CD4-positive, alpha-beta T cell treated with Interleukin-4 for 4 hours (primary cell): ENCODE measurements around the gene RBP3.
"Not testable (repeated sequence)": the region's sequence is repeated elsewhere in the genome, so short reads cannot be mapped to it uniquely, and the experiment has no call there.

Experiments used
- DNase-seq: peaks from one replicate; pipeline ENCODE4 v3.0.0-alpha.2; 2020

RBP3 gene

DNA sequence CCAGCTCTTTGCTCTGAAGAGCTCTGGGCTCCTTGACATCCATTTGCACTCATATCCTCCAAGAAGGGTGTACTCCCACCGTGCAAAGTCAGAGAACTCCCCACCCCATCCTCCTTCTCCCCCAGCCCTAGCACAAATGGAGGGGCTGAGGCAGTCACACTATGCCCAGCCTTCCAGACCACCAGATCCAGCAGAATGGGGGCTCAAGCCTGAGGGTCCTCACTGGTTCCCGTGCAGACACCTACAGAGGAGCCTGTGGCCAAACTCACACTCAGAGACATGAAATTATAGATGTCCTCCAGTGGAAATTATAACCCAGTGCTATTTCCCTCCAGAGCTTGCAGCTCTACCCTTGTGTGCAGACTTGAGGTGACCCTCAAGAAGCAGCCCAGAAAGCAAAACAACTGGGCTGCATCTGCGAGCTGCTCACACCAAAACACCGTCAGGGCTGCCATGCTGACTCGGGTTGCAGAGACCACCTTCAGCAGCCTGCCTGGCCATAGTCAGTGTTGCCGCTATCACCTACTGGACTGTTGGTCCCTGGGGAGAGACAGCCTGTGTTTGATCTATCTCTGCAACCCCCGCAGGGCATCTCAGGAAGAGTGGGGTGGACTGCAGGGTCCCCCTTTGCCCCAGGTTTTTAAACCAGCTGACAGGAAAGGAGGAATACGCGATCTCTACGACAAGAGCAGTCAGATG is 28.5 kb downstream of the RBP3 start:
- DNase-seq, result no peak

DNA sequence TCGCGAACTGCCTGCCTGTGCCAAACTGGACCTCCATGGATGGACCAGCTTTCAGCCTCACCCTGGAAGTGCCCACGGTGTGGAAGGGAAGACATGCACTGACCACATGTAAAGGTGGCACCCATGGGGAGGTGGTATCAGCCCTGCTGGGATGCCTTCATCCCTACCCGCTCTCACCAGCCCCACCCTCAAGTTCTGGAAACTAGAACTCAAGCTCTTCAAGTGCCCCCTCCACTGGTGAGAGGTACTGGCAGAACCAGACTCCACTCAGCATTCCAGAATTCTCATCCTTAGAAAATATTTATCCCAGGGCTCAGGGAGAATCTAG is 30.0 kb downstream of the RBP3 start:
- no peak for DNase-seq

DNA sequence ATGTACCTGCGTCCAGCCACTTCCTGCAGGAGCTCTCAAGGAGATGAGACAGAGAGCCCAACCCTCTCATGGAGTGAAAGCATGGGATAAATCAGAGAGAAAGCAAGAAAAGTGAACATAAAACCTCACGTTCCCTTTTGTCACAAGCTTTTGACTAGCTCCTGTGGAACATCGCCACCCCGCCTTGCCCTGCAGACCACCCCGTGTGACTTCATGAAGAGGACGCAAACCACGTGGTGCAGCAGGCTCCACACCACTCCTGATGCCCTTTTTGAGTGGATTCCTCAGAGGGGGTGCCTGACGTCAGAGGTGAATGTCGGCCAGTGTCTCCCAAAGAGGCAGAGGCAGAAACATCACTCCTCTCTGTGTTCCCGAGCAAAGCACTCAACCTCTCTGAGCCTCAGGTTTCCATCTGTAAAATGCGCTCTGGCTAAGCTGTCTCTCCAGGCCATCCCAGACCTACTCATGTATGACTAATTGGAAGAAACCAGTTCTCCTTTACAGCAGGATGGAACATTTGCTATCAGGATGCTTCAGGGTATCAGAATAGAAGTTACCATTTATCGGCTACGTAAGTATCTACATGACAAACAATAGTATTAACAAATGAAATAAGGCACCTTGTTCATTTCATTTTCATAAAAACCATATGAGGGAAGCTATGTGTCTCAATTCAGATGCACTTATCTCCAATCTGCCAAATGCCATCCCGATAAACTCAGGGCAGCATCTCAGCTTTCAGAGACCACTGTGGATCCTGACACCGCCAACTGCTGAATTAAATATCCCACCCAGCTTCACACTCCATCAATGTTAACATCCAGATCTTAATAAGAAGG is 30.7 kb downstream of the RBP3 start:
- no peak for DNase-seq

DNA sequence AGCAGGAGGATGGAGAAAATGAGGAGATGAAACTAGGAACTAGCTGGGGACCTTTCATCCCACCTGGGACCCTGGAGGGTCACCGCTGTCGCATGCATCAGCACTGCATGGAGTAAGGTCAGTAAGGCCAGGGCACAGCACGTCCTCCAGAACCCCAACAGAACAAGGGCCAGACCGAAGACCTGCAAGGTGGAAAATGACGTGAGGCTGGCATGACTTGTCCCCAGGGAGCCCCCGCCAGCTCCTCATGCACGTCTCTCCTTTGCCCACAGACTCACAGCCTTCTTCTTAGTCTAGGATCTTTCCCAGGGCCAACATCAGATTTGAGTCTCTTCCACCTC is 31.3 kb downstream of the RBP3 start:
- no peak for DNase-seq

DNA sequence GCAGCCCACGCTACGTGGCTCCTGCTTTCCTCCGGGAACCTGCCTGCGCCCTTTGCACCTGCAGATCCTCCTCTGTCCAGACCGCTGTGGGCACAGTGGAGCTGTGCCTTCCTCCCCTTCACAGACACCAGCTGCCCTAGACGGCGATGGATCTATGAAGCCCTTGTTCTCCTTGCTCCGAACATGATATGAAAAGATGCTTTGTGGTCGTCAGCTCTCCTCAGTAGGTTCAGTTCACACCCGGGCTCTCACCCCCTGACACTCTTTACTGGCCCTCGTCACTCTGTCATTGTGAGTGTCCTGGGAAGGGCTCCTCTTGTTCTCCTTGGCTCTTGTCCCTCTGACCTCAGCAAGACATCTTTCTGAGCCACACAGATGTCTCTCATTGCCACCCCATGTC is 31.7 kb downstream of the RBP3 start:
- no peak for DNase-seq

DNA sequence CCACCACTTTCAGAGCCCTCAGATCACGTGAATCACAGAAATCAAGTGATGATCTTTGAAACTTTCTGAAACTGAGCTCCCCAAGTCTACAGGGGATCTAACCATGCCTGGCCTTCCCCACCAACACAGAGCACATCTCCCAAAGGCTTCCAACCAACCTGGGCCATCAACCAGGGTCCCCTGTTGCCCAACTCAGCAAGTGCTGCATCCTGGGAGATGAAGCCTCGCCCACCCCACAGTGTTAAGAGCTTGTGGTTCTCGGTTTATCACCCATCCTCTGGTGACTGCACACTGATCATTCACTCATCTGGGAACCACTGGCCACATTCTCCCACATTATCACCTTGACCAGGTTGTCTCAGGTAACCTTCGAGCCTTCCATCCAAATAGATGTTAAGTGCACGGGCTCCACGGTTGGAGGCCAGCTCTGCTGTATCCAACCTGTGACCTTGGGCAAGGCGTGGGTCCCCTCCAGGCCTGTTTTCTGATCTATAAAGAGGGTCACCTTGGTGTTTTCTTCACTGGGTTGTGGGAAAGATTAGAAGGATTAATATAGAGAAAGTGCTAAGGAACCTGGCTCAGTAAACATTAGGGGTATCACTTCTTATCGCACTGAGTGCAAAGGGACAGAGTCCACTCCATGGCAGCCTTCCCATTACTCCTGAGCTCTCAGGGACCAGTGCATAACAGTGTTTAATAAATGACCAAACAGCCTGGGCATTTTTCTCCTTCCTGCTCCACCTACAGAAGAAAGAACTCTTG is 32.4 kb downstream of the RBP3 start:
- DNase-seq, result no peak

DNA sequence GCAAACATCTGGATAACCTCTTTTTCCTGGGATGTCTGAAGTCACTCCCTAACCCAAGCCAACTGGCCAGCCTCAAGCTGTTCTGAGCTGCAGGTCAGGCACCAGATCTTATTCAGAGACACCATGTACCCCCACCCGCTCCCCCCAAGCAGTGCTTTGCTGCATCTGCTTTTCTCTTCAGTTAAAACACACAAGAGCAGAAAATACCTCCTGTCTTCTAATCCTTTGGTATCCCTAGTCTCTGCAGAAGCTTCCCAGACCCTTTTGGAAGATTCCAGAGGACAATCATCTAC is 32.9 kb downstream of the RBP3 start:
- DNase-seq, result no peak

DNA sequence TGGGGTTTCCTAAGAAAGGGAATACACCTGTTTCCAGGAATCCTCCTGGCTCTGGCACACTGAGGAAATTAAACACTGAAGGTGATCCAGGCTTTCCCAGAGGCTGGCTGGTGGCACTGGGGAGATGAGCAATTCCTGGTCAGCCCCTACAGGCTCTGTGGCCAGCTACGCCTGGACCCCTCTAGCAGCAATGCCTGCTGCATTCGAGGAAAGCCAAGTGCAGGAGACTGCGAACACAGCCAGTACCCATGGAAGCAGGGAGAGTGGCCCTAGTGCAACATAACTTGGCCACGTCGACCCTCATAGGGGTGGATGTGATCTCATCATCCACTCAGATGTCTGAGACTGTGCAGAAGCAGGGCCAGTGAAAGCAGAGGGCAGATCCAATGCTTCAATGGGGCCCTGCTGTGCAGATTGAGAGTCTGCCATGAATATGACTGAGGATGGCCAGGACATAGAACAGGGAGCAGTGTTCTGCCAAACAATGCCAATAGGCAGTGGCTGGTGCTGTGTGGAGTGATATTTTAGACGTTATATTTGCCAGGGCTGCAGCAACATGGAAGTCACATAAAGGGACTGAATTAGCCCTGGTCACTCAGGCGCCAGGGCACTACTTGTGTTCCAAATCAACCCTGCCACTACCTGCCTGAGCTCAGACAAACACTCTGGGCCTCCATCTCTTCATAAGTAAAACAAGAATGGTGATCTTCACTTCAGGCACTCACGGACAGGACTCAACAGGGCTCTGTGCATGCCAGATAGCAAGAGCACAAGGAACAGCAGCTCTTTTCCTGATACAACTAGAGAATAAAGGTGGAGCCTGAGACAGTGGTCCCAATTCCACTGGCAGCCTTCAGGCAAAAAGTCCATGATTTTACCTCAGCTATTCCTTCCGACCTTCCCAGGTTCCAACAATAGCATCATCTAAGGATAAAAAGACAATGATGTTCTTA is 33.5 kb downstream of the RBP3 start:
- no peak for DNase-seq

DNA sequence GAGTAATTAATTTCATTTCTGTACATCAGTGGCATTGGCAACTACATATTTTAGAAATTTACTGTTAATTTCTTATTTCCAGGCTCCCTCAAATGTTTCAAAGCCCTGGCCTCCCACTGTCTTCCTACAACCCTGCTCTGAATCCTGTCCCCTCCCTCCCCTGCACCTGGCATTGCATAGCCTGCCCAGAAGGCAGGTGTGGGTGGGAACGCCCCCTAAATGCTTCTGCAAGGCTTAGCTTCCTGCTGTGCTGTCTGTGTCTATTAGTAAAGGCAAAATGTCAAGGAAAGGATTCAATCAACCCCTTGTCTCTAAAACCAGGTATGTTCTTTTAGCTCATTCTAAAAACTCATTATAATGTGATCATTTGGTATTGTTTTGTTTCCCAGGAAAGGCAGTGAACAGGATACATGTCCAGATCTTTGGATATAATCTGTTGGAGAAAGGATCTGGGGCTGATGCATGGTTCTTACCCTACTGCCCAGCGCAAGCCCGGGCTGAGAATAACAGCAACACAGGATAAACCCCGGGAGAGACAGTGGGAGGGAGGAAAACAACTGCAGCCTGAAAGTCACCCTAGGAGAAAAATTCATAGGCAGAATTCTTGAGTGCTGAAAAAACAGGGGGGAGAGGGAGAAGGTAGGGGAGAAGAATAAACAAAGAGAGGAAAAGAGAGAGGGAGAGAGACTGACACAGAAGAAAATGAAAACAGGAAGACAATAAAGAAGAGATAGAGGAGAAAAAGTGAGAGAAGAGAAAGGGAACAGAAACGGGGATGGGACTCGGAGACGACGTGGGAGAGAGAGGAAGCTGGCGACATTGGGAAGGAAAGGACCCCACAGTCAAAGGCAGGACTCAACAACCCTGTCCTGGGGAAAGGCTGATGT is 35.3 kb downstream of the RBP3 start:
- no peak for DNase-seq

DNA sequence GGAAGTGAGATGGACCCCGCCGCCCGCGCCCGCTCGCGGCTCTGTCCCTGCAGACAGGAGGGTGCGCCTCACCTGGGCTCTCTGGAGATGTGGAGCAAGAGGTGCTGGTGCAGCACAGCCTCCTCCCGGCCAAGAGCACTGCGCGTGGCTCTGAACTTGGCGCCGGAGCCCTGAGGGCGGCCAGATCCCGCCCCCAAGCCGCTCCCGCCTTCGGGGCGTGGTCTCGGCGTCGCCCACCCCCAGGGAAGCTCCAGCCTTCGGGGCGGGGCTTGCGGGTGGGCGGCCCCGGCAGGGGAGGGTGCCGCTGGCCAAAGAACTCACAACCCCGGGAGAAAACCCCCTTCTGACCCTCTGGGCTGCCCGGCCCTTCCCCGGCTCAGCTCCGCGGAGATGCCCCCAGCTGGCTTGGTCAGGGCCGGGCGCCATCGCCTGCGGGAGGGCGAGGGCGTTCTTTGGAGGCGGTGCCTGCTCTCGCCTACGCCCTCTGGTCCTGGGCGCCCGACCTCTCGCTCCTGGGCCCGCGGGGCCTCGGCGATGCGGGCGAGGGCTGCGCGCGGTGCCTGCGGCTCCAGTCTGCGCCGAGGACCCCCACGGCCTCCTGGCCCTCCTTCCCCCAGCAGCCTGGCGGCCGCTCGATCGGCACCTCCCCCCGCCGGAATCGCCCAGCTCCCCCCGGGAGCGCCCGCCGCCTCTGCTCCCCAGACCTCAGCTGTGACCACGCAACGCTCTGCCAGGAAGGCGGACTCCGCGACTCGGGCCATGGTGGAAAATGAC is 36.2 kb downstream of the RBP3 start, which contains the start of gene ZNF488:
Gene ZNF488 (minus strand): TSS at position 146 of the 774 bp plus-strand sequence. CDS start 15,464 bp downstream, outside the sequence.
- DNase-seq, result peak; percentile 55

DNA sequence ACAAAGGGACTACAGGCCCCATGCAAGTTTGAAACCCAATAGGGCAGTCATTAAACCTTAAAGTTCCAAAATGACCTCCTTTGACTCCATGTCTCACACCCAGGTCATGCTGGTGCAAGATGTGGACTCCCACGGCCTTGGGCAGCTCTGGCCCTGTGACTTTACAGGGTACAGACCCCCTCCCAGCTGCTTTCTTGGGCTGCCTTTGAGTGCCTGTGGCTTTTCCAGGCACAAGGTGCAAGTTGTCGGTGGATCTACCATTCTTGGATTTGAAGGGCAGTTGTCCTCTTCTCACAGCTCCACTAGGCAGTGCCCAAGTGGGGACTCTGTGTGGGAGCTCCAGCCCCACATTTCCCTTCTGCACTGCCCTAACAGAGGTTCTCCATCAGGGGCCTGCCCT is 37.9 kb downstream of the RBP3 start:
- not testable (repeated sequence) for DNase-seq

DNA sequence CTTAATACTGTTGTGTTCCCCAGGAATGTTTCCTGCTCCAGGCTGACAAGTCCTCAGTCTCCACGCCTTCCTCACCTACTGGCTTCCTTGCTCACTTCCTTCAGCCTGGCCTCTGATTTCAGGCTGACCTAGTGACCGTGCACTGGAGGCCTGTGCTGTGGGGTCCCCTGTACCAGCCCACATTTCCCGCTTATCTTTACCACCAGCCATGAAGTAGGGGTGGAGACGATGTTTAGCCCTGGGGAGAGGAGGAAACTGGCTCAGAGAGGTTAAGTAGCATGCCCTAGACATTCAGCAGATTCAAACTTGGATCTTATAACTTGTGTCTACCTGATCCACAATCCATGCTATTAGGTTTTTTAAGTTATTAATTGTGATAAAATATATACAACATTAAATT is 40.7 kb downstream of the RBP3 start:
- DNase-seq, result no peak

DNA sequence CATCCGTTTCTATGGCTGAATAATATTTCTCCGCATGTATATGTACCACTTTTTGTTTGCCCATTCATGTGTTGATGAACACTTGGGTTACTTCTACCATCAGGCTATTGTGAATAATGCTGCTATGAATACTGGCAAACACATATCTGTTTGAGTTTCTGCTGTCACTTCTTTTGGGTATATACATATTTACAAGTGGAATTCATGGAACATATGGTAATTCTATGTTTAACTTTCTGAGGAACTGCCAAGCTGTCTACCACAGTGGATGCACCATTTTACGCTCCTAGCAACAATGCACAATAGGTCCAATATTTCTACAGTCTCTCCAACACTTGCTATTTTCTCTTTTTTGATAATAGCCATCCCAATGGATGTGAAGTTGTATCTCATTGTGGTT is 41.5 kb downstream of the RBP3 start:
- no peak for DNase-seq

DNA sequence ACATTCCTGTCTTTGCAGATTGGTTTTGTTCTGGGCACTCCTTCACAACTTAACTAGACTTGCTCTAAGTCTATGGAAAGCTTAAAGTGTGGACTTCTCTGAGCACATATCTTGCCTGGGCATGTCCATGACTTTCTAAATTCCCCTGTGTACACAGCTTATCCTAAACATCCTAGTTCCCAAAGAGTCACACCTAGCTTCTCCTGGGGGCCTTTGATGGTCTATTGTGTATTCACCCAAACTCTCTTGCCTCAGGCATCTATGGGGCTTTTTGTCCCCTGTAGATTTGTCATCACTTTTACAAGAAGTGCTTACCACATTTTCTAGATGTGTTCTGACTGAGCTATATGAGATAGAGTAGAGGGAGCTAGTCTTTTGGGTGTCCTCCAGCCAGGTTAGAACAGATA is 48.2 kb downstream of the RBP3 start:
- no peak for DNase-seq

DNA sequence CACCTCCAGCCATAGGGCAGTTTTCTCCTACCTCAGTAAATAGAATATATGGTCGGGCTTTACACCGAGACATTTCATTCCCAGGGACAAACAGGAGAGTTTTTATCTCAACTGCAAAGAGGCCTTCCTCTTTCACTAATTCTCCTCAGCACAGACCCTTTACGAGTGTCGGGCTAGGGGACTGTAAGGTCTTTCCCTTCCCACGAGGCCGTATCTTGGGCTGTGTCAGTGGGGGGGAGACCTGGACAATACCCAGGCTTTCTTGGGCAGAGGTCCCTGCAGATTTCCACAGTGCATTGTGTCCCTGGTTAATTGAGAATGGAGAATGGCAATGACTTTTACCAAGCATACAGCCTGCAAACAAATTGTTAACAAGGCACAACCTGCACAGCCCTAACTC is 49.1 kb downstream of the RBP3 start:
- DNase-seq, result no peak

DNA sequence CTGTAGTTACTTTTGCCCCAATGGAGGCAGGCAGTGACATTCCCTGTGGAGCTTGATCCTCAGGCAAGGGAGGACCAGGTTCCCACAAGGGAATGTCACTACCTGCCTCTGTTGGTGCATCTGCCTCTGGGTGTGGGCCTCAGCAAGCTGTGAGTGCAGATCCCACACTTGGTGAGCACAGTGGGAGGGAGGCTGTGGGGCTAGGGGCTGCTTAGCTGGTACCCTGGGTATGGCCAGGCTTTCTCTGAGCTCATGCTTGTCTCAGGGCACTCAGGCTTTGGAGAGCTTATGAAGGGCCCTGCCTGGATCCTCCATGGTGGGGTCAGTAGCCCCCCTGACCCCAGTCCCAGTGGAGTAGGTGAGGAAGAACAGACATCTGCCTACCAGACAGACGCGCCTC is 52.1 kb downstream of the RBP3 start:
- no peak for DNase-seq

DNA sequence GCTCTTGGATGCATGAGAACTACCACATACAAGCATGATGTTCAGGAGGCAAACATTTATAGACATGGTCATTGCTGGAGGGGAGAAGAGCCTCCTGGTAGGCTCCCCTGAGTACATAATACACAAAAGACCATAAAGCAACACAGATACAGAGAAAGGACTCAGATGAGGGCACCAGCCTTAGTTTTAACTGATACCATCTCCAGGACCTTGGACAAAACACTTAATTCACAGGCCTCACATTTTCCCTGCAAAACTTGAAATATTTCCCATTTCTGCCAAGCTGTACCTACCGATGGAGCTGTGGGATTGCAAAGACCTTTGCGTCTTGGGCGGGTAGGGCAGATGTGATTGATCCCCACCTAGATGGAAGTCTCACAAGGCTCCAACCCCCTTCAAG is 52.6 kb downstream of the RBP3 start:
- no peak for DNase-seq

DNA sequence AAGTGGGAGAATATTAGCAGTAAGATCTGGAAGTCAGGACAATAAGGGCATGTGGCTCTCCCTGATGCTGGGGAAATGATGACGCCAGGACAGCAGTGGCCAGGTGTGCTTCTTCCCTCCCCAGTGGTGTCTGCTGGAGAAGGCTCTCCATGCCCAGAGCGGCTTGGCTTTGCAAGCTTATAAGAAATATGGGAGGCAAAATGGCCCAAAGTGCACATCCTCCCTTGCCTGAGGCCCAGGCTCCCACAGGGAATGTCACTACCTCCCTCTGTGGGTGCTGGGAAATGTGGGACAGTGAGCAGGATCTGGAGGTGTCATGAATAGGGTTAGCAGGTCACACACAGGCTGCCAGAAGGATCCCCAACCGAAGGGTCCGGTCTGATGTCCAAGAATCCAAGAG is 53.0 kb downstream of the RBP3 start:
- DNase-seq, result no peak

DNA sequence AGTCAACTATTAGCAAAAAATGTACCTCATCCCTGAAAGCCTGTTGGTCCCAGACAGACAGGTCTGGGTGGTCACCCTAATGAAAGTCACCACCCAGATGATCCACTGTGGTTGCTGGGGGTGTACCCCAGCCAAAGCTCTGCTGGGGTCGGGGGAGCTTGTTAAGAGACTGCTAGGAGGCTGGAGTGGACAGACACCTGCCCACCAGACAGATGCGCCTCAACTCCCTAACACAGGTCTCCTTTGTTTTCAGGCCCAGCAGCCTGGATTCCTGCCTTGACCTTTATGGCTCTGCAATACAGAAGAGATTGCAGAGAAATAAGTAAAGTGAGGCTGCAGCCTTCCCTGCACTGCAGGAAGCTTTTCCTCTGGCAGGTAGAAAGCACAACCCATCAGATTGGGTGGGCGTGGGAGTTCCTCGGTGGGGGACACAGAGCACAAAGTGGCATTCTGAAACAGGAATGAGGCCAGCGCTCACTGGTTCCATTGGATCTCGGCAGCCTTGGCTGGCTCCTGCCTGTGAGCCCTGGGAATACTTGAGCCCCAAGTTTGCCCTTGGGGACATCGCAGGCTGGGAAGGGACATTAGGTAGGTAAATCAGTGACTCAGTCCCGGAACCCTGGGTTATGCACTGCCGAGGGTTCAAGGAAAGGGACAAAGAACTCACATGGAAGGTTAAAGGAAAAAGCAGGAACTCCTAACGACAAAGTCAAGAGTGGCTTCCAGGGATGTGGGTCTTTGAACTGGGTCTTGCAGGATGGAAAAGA is 53.9 kb downstream of the RBP3 start:
- DNase-seq, result no peak

DNA sequence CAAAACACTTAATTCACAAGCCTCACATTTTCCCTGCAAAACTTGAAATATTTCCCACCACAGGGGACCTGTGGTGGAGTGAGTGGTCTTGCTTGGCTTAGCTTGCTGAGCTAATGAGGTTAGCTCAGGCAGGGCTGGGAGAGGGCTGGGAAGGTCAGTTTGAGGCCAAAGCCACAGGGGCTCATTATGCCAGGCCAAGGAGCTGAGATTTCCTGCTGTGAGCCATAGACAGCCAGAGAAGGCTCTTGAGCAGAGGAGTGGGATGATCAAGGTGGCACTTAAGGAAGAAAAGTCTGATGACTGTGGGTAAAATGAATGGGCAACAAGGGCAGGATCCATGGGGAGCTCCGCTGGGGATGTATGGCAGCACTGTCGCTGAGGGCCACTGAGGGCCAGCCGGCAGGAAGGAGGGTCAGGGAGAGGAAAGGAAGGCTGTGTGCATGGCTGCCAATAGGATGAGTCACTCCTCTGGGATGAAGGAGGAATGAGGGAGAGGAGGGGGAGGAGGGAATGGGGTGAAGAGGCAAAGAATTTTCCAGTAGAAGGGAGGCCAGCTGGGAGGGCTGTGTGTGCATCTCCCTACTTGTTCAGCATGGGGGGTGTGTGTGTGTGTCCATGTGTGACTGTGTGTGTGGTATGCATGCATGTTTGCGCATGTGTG is 54.6 kb downstream of the RBP3 start:
- no peak for DNase-seq
